ENCODE measurements around the gene CLK3. TPM values are rescaled to one million over a fixed set of nuclear protein-coding genes. Genes with fewer than 3 reads are reported as not detected.

The CLK3 gene
- total RNA-seq, 1 donor from 2014 or later, result 65.8 TPM

DNA sequence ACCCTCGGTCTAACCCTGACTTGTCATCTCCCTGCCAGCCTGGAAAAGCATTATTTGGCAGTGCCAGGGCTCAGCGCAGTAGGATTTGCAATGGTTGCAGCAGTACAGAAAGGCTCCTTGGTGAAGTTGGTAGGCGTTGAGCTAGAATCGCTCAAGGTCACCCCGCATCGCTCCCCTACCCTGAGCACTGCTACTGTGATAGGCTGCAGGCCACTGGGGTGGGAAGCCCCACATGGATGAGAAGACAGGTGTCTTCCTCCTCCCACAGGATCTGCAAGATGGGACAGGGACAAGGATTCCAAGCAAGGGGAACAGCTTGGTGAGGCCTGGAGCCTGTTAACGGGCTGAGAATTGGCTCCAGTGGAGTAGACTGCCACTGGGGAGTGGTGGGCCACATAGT is 10.7 kb downstream of the CLK3 start:
- TF ChIP-seq, protein P1, sequence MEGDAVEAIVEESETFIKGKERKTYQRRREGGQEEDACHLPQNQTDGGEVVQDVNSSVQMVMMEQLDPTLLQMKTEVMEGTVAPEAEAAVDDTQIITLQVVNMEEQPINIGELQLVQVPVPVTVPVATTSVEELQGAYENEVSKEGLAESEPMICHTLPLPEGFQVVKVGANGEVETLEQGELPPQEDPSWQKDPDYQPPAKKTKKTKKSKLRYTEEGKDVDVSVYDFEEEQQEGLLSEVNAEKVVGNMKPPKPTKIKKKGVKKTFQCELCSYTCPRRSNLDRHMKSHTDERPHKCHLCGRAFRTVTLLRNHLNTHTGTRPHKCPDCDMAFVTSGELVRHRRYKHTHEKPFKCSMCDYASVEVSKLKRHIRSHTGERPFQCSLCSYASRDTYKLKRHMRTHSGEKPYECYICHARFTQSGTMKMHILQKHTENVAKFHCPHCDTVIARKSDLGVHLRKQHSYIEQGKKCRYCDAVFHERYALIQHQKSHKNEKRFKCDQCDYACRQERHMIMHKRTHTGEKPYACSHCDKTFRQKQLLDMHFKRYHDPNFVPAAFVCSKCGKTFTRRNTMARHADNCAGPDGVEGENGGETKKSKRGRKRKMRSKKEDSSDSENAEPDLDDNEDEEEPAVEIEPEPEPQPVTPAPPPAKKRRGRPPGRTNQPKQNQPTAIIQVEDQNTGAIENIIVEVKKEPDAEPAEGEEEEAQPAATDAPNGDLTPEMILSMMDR (IDR thresholded peaks at IDR 0.05; ENCODE audit: insufficient read depth, low read depth, low read length), result no peak
- no peak for TF ChIP-seq EZH2 (IDR thresholded peaks at IDR 0.05; ENCODE audit: insufficient read depth, low read length)
- H3K9me3 ChIP-seq (ENCODE audit: insufficient read depth, low read depth, low read length), result no peaks in the 10 kb centered on the region
- Mint-ChIP-seq H3K27ac (ENCODE audit: unreplicated experiment) (no peak overlapping the region), H3K4me3 (ENCODE audit: unreplicated experiment) (no peak overlapping the region), H3K36me3 (ENCODE audit: low read depth, unreplicated experiment) (peaks cover 32% of the 10 kb centered on the region), H3K9me3 (ENCODE audit: unreplicated experiment) (no peaks in the 10 kb centered on the region), H3K4me1 (ENCODE audit: low read depth, unreplicated experiment) (peaks cover 3% of the 10 kb centered on the region), H3K27me3 (ENCODE audit: low read depth, unreplicated experiment) (no peaks in the 10 kb centered on the region)
- H3K79me2 ChIP-seq (ENCODE audit: insufficient read depth, low read length), result peaks cover 32% of the 10 kb centered on the region
- H3K4me1 ChIP-seq (ENCODE audit: insufficient read depth, low read length), result no peaks in the 10 kb centered on the region
- no peak for DNase-seq (ENCODE audit: low read depth)
- no peak overlapping the region for H3K27ac ChIP-seq (ENCODE audit: low read depth, low read length)
- H3K9ac ChIP-seq (ENCODE audit: low read length), result no peak overlapping the region
- no peak overlapping the region for H3K4me2 ChIP-seq (ENCODE audit: low read length)
- no peak for FAIRE-seq
- H2AFZ ChIP-seq (ENCODE audit: low read depth, low read length), result no peak overlapping the region
- peaks cover 77% of the 10 kb centered on the region for H3K36me3 ChIP-seq (ENCODE audit: insufficient read depth, low read length)
- H3K27me3 ChIP-seq (ENCODE audit: insufficient read depth, low read length), result no peaks in the 10 kb centered on the region
- peaks cover 92% of the 10 kb centered on the region for H4K20me1 ChIP-seq (ENCODE audit: insufficient read depth, low read length)
- H3K4me3 ChIP-seq (ENCODE audit: insufficient read depth, low read depth, low read length), result no peak overlapping the region

DNA sequence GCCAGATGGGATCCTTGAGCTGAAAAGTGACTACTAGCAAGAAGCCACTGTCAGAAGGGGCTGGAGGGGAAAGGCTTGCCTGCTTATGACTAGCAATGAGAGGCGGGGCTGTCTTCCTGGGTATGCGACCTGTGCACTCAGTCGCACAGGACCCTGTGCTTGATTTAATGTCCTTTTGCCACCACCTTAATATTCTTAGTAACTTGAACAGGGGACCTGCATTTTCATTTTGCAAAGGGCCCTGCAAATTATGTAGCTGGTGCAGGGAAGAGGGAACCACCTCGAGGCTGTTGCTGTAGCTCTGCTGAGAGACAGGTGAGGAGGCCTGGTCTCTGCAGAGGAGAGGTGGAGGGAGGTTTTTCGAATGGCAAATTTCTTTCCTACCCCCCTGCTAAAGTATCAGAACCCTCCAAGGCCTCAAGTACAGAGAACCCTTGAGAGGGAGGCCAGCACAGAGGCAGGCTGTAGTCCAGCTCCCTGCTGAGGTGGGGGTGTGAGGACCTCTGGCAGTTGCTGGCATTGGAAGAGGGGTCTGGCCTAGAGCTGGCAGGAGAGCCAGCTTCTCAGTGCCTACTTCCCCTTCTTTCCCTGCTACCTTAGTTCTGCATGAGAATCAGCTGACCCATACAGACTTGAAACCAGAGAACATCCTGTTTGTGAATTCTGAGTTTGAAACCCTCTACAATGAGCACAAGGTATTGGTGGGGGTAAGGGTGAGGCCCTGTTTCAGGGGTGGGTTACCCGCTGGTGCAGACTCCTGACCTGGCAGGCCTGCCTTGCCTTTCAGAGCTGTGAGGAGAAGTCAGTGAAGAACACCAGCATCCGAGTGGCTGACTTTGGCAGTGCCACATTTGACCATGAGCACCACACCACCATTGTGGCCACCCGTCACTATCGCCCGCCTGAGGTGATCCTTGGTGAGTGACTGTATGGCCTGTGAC is 11.4 kb downstream of the CLK3 start:
- peaks cover 3% of the 10 kb centered on the region for H3K4me1 Mint-ChIP-seq (ENCODE audit: low read depth, unreplicated experiment)
- peaks cover 25% of the 10 kb centered on the region for H3K79me2 ChIP-seq (ENCODE audit: insufficient read depth, low read length)
- H3K36me3 ChIP-seq (ENCODE audit: insufficient read depth, low read length), result peaks cover 70% of the 10 kb centered on the region
- DNase-seq (ENCODE audit: low read depth), result no peak
- H3K36me3 Mint-ChIP-seq (ENCODE audit: low read depth, unreplicated experiment), result peaks cover 28% of the 10 kb centered on the region
- peaks cover 92% of the 10 kb centered on the region for H4K20me1 ChIP-seq (ENCODE audit: insufficient read depth, low read length)
- no peak overlapping the region for H2AFZ ChIP-seq (ENCODE audit: low read depth, low read length)
- no peaks in the 10 kb centered on the region for H3K27me3 Mint-ChIP-seq (ENCODE audit: low read depth, unreplicated experiment)
- TF ChIP-seq, protein P1 (IDR thresholded peaks at IDR 0.05; ENCODE audit: insufficient read depth, low read depth, low read length), result no peak
- TF ChIP-seq EZH2 (IDR thresholded peaks at IDR 0.05; ENCODE audit: insufficient read depth, low read length), result no peak
- no peak overlapping the region for H3K4me3 ChIP-seq (ENCODE audit: insufficient read depth, low read depth, low read length)
- FAIRE-seq, result no peak
- H3K27me3 ChIP-seq (ENCODE audit: insufficient read depth, low read length), result no peaks in the 10 kb centered on the region
- H3K27ac Mint-ChIP-seq (ENCODE audit: unreplicated experiment), result no peak overlapping the region
- H3K4me2 ChIP-seq (ENCODE audit: low read length), result no peak overlapping the region
- H3K9me3 ChIP-seq (ENCODE audit: insufficient read depth, low read depth, low read length), result no peaks in the 10 kb centered on the region
- no peaks in the 10 kb centered on the region for H3K9me3 Mint-ChIP-seq (ENCODE audit: unreplicated experiment)
- H3K4me1 ChIP-seq (ENCODE audit: insufficient read depth, low read length), result no peaks in the 10 kb centered on the region
- no peak overlapping the region for H3K4me3 Mint-ChIP-seq (ENCODE audit: unreplicated experiment)
- no peak overlapping the region for H3K27ac ChIP-seq (ENCODE audit: low read depth, low read length)
- no peak overlapping the region for H3K9ac ChIP-seq (ENCODE audit: low read length)

DNA sequence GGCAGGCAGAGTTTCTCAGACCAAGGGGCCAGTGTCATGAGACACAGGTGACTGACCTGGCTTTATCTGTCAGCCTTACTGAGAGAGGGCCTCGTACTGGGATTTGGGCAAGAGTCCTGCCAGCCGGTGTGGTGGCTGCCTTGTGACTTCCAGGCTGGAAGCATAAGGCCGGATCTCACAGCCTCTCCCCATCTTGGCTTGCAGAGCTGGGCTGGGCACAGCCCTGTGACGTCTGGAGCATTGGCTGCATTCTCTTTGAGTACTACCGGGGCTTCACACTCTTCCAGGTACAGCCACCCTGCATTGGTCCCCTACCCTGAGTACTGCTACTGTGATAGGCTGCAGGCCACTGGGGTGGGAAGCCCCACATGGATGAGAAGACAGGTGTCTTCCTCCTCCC is 12.1 kb downstream of the CLK3 start:
- TF ChIP-seq EZH2 (IDR thresholded peaks at IDR 0.05; ENCODE audit: insufficient read depth, low read length), result no peak
- TF ChIP-seq, protein P1 (IDR thresholded peaks at IDR 0.05; ENCODE audit: insufficient read depth, low read depth, low read length), result no peak
- peaks cover 92% of the 10 kb centered on the region for H4K20me1 ChIP-seq (ENCODE audit: insufficient read depth, low read length)
- H3K4me1 Mint-ChIP-seq (ENCODE audit: low read depth, unreplicated experiment), result peaks cover 3% of the 10 kb centered on the region
- no peak overlapping the region for H2AFZ ChIP-seq (ENCODE audit: low read depth, low read length)
- H3K36me3 Mint-ChIP-seq (ENCODE audit: low read depth, unreplicated experiment), result peaks cover 28% of the 10 kb centered on the region
- H3K36me3 ChIP-seq (ENCODE audit: insufficient read depth, low read length), result peaks cover 63% of the 10 kb centered on the region
- H3K27me3 ChIP-seq (ENCODE audit: insufficient read depth, low read length), result no peaks in the 10 kb centered on the region
- no peaks in the 10 kb centered on the region for H3K9me3 ChIP-seq (ENCODE audit: insufficient read depth, low read depth, low read length)
- H3K27ac Mint-ChIP-seq (ENCODE audit: unreplicated experiment), result no peak overlapping the region
- no peaks in the 10 kb centered on the region for H3K27me3 Mint-ChIP-seq (ENCODE audit: low read depth, unreplicated experiment)
- no peaks in the 10 kb centered on the region for H3K4me1 ChIP-seq (ENCODE audit: insufficient read depth, low read length)
- peaks cover 19% of the 10 kb centered on the region for H3K79me2 ChIP-seq (ENCODE audit: insufficient read depth, low read length)
- no peak for DNase-seq (ENCODE audit: low read depth)
- no peak overlapping the region for H3K4me3 ChIP-seq (ENCODE audit: insufficient read depth, low read depth, low read length)
- H3K4me3 Mint-ChIP-seq (ENCODE audit: unreplicated experiment), result no peak overlapping the region
- no peaks in the 10 kb centered on the region for H3K9me3 Mint-ChIP-seq (ENCODE audit: unreplicated experiment)
- no peak for FAIRE-seq
- H3K27ac ChIP-seq (ENCODE audit: low read depth, low read length), result no peak overlapping the region
- no peak overlapping the region for H3K9ac ChIP-seq (ENCODE audit: low read length)
- no peak overlapping the region for H3K4me2 ChIP-seq (ENCODE audit: low read length)
